ENCODE data around the gene ZRANB1.

ZRANB1 gene

GRCh38 chr10:125035136-125035535, 93.2 kb downstream of the ZRANB1 start:
- no peak overlapping the region for H3K4me3 ChIP-seq (ENCODE audit: insufficient read length, low read depth)
- peaks cover 47% of the 10 kb centered on the region for H3K36me3 ChIP-seq (ENCODE audit: insufficient read depth, insufficient read length, low read length)
- no peak for TF ChIP-seq ZNF274 (IDR thresholded peaks at IDR 0.05; ENCODE audit: low read depth, low read length)
- TF ChIP-seq YY1 (IDR thresholded peaks at IDR 0.05; ENCODE audit: insufficient read depth, insufficient read length): no peak
- TF ChIP-seq SUZ12 (IDR thresholded peaks at IDR 0.05; ENCODE audit: extremely low read depth, insufficient read depth, insufficient read length): no peak
- no peak overlapping the region for H3K9ac ChIP-seq (ENCODE audit: insufficient read length, low read depth)
- DNase-seq (ENCODE audit: low read depth, low spot score): no peak
- no peaks in the 10 kb centered on the region for H3K9me3 ChIP-seq (ENCODE audit: insufficient read depth, low read length)
- H3K27me3 ChIP-seq (ENCODE audit: insufficient read depth, insufficient read length): no peaks in the 10 kb centered on the region
- H3K4me1 ChIP-seq (ENCODE audit: insufficient read depth, insufficient read length): peaks cover 9% of the 10 kb centered on the region

GRCh38 chr10:125035588-125036295, 93.8 kb downstream of the ZRANB1 start:
- no peak overlapping the region for H3K4me3 ChIP-seq (ENCODE audit: insufficient read length, low read depth)
- no peaks in the 10 kb centered on the region for H3K27me3 ChIP-seq (ENCODE audit: insufficient read depth, insufficient read length)
- DNase-seq (ENCODE audit: low read depth, low spot score): no peak
- no peaks in the 10 kb centered on the region for H3K9me3 ChIP-seq (ENCODE audit: insufficient read depth, low read length)
- H3K4me1 ChIP-seq (ENCODE audit: insufficient read depth, insufficient read length): peaks cover 9% of the 10 kb centered on the region
- TF ChIP-seq SUZ12 (IDR thresholded peaks at IDR 0.05; ENCODE audit: extremely low read depth, insufficient read depth, insufficient read length) (no peak), YY1 (IDR thresholded peaks at IDR 0.05; ENCODE audit: insufficient read depth, insufficient read length) (no peak), ZNF274 (IDR thresholded peaks at IDR 0.05; ENCODE audit: low read depth, low read length) (no peak)
- H3K9ac ChIP-seq (ENCODE audit: insufficient read length, low read depth): no peak overlapping the region
- peaks cover 45% of the 10 kb centered on the region for H3K36me3 ChIP-seq (ENCODE audit: insufficient read depth, insufficient read length, low read length)

GRCh38 chr10:125037145-125037877, 95.4 kb downstream of the ZRANB1 start:
- H3K9ac ChIP-seq (ENCODE audit: insufficient read length, low read depth): no peak overlapping the region
- TF ChIP-seq SUZ12 (IDR thresholded peaks at IDR 0.05; ENCODE audit: extremely low read depth, insufficient read depth, insufficient read length) (no peak), YY1 (IDR thresholded peaks at IDR 0.05; ENCODE audit: insufficient read depth, insufficient read length) (no peak), ZNF274 (IDR thresholded peaks at IDR 0.05; ENCODE audit: low read depth, low read length) (no peak)
- H3K4me1 ChIP-seq (ENCODE audit: insufficient read depth, insufficient read length): peaks cover 11% of the 10 kb centered on the region
- no peaks in the 10 kb centered on the region for H3K9me3 ChIP-seq (ENCODE audit: insufficient read depth, low read length)
- no peak overlapping the region for H3K4me3 ChIP-seq (ENCODE audit: insufficient read length, low read depth)
- no peak for DNase-seq (ENCODE audit: low read depth, low spot score)
- H3K27me3 ChIP-seq (ENCODE audit: insufficient read depth, insufficient read length): no peaks in the 10 kb centered on the region
- H3K36me3 ChIP-seq (ENCODE audit: insufficient read depth, insufficient read length, low read length): peaks cover 36% of the 10 kb centered on the region

All from NT2/D1 (cell line).